Activated CD4-positive, alpha-beta T cell treated with anti-CD3 and anti-CD28 coated beads, Interleukin-2, amount 10 ng/mL, durations not matched to agents 7 days and 5 days (primary cell): ENCODE measurements around the gene CATSPER1. TPM values are rescaled to one million over a fixed set of nuclear protein-coding genes. Genes with fewer than 3 reads are reported as not detected.
"Not testable (repeated sequence)": the region's sequence is repeated elsewhere in the genome, so short reads cannot be mapped to it uniquely, and the experiment has no call there.

Experiments used
- CTCF ChIA-PET: fragments of 350-600 bp; sonication (Branson Sonifier 250); formaldehyde crosslinking; loops from one replicate; lab custom pipeline; 2021; ENCODE audit warnings: antibody characterized with exemption; lab: Charles Lee
- POLR2A ChIA-PET: fragments of 350-600 bp; sonication (Branson Sonifier 250); formaldehyde crosslinking; loops from one replicate; lab custom pipeline; 2021; ENCODE audit warnings: antibody characterized with exemption; lab: Charles Lee
- DNase-seq: peaks from one replicate; pipeline ENCODE4 v3.0.0-alpha.2; 2020
- H3K27ac Mint-ChIP-seq: one replicate; pipeline ENCODE4 v1.8.0; 2021; ENCODE audit warnings: mild to moderate bottlenecking, moderate library complexity, mixed read lengths
- H3K27me3 Mint-ChIP-seq: one replicate; pipeline ENCODE4 v1.8.0; 2021; ENCODE audit warnings: mixed read lengths
- H3K36me3 Mint-ChIP-seq: one replicate; pipeline ENCODE4 v1.8.0; 2021; ENCODE audit warnings: low read depth, mixed read lengths
- H3K4me1 Mint-ChIP-seq: one replicate; pipeline ENCODE4 v1.8.0; 2021; ENCODE audit warnings: mixed read lengths
- H3K4me3 Mint-ChIP-seq: one replicate; pipeline ENCODE4 v1.8.0; 2021; ENCODE audit warnings: mild to moderate bottlenecking, moderate library complexity, mixed read lengths
- H3K9me3 Mint-ChIP-seq: one replicate; pipeline ENCODE4 v1.8.0; 2021; ENCODE audit warnings: mixed read lengths
- total RNA-seq, 2 experiments: library from RNA; stranded (reverse); gene quantifications; one replicate each; pipeline ENCODE4 v1.2.3, GENCODE V29; 2021

CATSPER1 gene
- total RNA-seq, 2 experiments from 2014 or later: not detected

DNA sequence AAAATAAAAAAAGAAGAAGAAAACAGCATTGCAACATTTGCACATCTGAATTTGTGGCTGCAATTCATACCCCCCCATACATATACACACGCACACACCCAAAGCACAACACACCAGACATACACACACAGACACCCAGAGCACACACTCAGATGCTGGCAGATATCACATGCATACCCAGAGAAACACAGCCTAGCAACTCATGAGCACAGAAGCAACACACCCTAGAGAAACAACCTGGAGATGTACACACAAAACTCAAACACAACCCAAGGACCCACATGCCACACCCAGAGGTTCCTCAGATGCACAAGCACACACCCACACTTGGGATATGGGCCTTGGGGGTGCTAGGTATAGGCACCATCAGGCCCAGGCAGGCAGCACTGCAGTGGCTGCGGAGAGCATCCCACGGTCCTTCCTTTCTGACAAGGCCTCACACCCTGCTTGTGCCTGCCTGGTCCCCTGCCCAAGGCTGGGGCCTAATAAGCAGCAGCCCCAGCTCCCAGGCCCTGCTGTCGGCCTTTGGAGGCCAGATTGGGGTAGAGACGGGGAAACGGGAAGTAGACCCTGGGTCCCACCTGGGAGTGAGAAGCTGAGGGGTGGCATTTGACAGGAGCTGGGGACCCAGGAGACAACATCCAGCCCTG is 11.3 kb downstream of the CATSPER1 start:
- H3K27me3 Mint-ChIP-seq: peaks cover 28% of the 10 kb centered on the region
- H3K4me1 Mint-ChIP-seq: no peaks in the 10 kb centered on the region
- no peaks in the 10 kb centered on the region for H3K36me3 Mint-ChIP-seq
- H3K9me3 Mint-ChIP-seq: no peaks in the 10 kb centered on the region
- POLR2A ChIA-PET: no interaction called here
- H3K27ac Mint-ChIP-seq: no peak overlapping the region
- DNase-seq: no peak
- CTCF ChIA-PET: interaction anchor here (1.1 kb wide), 1 partner anchor 207 kb away, joined by 3 read pairs; no protein-coding TSS in a partner anchor
- no peak overlapping the region for H3K4me3 Mint-ChIP-seq

DNA sequence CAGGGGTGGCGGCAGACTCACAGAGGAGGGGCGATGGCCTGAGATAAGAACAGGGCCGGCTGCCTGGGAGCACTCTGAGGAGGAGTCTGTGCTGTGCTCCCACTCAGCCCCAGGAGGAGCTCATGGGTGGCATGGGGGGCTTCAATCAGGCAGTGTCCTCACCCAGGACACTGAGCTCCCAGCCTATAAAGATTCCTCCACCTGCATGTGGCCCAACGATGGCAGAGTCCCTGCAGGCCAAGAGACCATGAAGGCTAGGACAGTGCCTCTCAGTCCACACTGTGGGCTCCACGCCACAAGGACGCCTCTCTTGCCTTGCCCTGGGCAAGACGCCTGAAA is 12.5 kb downstream of the CATSPER1 start:
- no peak for DNase-seq
- Mint-ChIP-seq H3K27ac (no peak overlapping the region), H3K36me3 (no peaks in the 10 kb centered on the region), H3K27me3 (peaks cover 28% of the 10 kb centered on the region), H3K9me3 (no peaks in the 10 kb centered on the region), H3K4me1 (no peaks in the 10 kb centered on the region), H3K4me3 (no peak overlapping the region)
- POLR2A ChIA-PET: no interaction called here
- CTCF ChIA-PET: interaction anchor here (1.2 to 3.8 kb wide), 4 partner anchors 9 to 234 kb away, joined by 3 to 15 read pairs (median 6); partner anchors contain the start of gene FIBP

DNA sequence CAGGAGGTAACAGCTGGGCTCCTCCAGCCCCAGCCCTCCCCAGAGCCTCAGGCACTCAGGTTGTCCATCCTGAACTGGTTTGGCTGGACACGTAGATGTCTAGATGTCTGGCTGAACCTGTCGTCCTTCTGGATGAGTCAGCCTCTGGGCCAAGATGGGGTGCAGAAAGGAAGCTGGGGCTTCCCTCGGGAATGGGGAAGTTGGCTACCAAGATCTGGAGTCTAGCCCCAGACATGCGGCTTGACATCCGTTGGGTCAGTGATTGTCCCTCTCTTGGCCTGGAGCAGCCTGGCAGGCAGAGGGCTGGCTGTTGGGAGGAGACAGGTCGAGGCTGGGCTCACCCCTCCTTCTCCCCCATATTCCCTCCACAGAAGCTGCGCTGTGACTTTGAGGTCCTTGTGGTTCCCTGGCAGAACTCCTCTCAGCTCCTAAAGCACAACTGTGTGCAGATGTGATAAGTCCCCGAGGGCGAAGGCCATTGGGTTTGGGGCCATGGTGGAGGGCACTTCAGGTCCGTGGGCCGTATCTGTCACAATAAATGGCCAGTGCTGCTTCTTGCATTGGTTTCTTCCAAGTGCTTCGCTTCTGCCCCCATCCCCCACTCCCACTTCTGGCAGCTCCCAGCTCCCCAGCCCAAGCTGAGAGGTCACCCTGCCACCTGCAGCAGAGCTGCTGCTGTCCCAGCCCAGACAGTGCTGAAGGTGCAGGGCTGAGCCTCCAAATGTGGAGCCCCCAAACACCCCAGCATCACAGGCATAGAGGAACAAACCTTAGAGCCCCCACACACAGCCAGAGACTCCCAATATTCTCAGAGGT is 13.1 kb downstream of the CATSPER1 start:
- no peak overlapping the region for H3K27ac Mint-ChIP-seq
- ChIA-PET POLR2A (no interaction called here), CTCF (interaction anchor here (1.2 to 3.8 kb wide), 4 partner anchors 9 to 233 kb away, joined by 3 to 15 read pairs (median 6); partner anchors contain the start of gene FIBP)
- no peak for DNase-seq
- no peaks in the 10 kb centered on the region for H3K4me1 Mint-ChIP-seq
- peaks cover 28% of the 10 kb centered on the region for H3K27me3 Mint-ChIP-seq
- H3K36me3 Mint-ChIP-seq: no peaks in the 10 kb centered on the region
- no peaks in the 10 kb centered on the region for H3K9me3 Mint-ChIP-seq
- no peak overlapping the region for H3K4me3 Mint-ChIP-seq

DNA sequence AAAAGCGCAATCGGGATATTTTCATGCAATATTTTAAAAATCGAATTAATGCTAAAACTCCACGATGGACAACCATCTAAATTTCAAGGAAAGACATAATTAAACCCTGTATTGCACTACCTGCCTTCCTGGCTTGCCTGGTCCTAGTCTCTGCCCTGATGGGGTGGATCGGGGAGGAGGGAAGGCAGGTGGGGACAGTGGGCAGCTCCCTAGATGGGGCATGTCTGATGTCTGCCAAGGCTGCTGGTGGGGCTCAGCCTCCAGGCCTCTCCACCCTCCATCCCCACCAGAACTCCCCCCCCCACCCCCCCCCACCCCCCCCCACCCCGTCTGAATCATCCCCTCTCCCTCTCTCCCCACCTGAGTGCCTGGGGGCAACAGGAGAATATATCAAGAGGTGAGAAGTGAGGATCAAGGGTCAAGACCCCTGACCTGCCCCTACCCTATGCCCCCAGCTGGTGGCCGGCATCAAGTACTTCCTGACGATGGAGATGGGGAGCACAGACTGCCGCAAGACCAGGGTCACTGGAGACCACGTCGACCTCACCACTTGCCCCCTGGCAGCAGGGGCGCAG is 13.8 kb downstream of the CATSPER1 start:
- Mint-ChIP-seq H3K4me3 (no peak overlapping the region), H3K27me3 (peaks cover 28% of the 10 kb centered on the region), H3K36me3 (no peaks in the 10 kb centered on the region), H3K27ac (no peak overlapping the region), H3K4me1 (no peaks in the 10 kb centered on the region), H3K9me3 (no peaks in the 10 kb centered on the region)
- no peak for DNase-seq
- ChIA-PET CTCF (interaction anchor here (1.8 to 3.8 kb wide), 3 partner anchors 10 to 232 kb away, joined by 4 to 15 read pairs (median 8); partner anchors contain the start of gene FIBP), POLR2A (no interaction called here)

DNA sequence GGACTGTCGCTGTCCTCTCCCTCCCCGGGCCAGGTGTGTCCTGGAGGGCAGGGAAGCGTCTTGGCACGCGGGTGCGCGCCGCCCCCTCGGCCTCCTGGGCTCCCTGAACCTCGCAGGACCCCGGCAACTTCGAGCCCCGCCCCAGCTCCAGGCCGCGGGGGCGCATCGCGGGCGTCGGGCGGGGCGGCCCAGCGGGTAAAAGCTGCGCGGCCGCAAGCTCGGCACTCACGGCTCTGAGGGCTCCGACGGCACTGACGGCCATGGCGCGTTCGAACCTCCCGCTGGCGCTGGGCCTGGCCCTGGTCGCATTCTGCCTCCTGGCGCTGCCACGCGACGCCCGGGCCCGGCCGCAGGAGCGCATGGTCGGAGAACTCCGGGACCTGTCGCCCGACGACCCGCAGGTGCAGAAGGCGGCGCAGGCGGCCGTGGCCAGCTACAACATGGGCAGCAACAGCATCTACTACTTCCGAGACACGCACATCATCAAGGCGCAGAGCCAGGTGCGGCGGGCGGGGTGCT is 14.4 kb downstream of the CATSPER1 start, which contains the start of gene CST6:
TSS of gene CST6 (plus strand) at position 224 of the 519 bp plus-strand sequence. CDS start at position 261, 37 bp downstream.
- CTCF ChIA-PET: interaction anchor here (0.6 to 3.8 kb wide), 4 partner anchors 11 to 300 kb away, joined by 3 to 15 read pairs (median 6); partner anchors contain the start of gene FIBP
- Mint-ChIP-seq H3K36me3 (no peaks in the 10 kb centered on the region), H3K27me3 (peaks cover 28% of the 10 kb centered on the region), H3K9me3 (no peaks in the 10 kb centered on the region), H3K4me1 (no peaks in the 10 kb centered on the region), H3K27ac (no peak within 1 kb of the TSS), H3K4me3 (no peak within 1 kb of the TSS)
- POLR2A ChIA-PET: no interaction called here
- no peak for DNase-seq

DNA sequence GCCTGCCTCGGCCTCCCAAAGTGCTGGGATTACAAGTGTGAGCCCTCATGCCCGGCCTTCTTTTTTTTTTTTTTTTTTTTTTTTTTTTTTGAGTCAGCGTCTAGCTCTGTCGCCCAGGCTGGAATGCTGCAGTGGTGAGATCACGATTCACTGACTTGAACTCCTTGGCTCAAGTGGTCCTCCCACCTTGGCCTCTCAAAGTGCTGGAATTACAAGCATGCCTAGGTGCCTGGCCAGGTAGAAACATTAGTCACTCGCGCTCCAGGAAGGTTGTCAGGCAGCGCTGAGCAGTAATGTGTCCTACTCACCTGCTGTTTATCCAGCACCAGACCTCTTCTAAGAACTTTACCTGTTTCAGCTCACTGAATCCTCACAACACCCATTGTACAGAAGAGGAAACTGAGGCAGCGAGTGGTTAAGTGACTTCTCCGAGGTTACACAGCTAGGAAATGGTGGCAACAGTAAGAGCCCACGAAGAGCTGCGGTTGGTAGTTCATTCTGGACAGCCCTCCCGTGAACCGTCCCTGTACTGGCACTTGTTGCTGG is 15.0 kb downstream of the CATSPER1 start:
- no peak overlapping the region for H3K27ac Mint-ChIP-seq
- ChIA-PET CTCF (interaction anchor here (0.6 to 3.8 kb wide), 3 partner anchors 11 to 300 kb away, joined by 3 to 15 read pairs (median 8); partner anchors contain the start of gene FIBP), POLR2A (no interaction called here)
- DNase-seq: no peak
- peaks cover 28% of the 10 kb centered on the region for H3K27me3 Mint-ChIP-seq
- no peaks in the 10 kb centered on the region for H3K36me3 Mint-ChIP-seq
- no peaks in the 10 kb centered on the region for H3K4me1 Mint-ChIP-seq
- no peaks in the 10 kb centered on the region for H3K9me3 Mint-ChIP-seq
- H3K4me3 Mint-ChIP-seq: no peak overlapping the region

DNA sequence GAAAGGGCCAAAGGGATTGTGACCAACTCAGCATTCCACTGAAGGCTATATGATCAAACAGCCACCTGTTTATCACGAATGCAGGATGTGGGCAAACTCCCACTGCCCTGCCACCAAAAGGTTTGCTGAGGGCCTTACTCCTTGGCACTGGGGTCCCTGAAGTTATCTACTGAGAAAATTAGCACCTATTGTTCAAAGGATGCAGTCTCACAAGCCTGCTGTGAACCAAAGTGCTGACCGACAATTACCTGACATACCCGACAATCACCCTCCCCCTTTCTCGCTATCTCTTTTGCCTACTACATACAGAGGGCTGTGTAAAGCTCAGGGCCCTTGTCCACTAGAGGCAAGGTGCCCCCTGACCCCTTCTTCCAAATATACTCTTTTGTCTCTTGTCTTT is 16.2 kb downstream of the CATSPER1 start:
- DNase-seq, H3K9me3 Mint-ChIP-seq, H3K4me3 Mint-ChIP-seq, H3K4me1 Mint-ChIP-seq, POLR2A ChIA-PET, H3K36me3 Mint-ChIP-seq, H3K27ac Mint-ChIP-seq: not testable (repeated sequence)
- CTCF ChIA-PET: interaction anchor here (1.0 kb wide), 1 partner anchor 37 kb away, joined by 3 read pairs; no protein-coding TSS in a partner anchor
- peaks cover 28% of the 10 kb centered on the region for H3K27me3 Mint-ChIP-seq

DNA sequence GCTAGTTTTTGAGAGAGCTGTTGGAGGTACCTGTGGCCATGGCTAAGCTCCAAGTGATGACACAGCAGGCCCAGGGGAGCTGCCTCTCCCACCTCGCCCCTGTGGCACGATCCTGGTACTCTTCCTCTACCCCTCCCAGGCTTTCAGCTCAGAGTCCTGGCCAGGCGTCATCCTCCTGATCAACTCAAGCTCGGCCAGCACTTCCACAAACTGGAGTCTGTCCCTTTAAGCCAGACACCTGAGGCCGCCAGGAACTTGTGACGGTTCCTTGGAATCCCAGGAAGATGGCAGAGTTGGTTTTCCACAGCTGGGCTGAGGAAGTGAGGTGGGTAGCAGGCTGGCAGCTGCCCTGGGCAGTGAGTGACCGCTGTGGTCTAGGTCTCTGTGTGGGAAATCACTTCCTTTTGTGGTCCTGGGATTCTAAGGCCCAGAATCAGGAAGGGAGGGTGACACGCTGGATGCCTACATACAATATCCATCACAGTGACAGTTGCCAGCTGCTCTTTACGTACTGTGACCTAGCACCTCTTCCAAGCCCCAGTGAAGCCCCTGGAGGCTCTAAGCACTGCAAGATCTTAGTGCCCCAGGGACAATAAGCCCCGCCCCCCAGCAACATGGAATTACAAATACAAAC is 17.7 kb downstream of the CATSPER1 start:
- H3K4me3 Mint-ChIP-seq: no peak overlapping the region
- ChIA-PET CTCF (interaction anchor here (0.6 to 2.0 kb wide), 7 partner anchors 14 to 439 kb away, joined by 3 to 5 read pairs (median 4); partner anchors contain the start of gene KAT5), POLR2A (no interaction called here)
- H3K27ac Mint-ChIP-seq: no peak overlapping the region
- no peaks in the 10 kb centered on the region for H3K9me3 Mint-ChIP-seq
- peaks cover 7% of the 10 kb centered on the region for H3K4me1 Mint-ChIP-seq
- H3K36me3 Mint-ChIP-seq: peaks cover 7% of the 10 kb centered on the region
- no peak for DNase-seq
- H3K27me3 Mint-ChIP-seq: peaks cover 28% of the 10 kb centered on the region

DNA sequence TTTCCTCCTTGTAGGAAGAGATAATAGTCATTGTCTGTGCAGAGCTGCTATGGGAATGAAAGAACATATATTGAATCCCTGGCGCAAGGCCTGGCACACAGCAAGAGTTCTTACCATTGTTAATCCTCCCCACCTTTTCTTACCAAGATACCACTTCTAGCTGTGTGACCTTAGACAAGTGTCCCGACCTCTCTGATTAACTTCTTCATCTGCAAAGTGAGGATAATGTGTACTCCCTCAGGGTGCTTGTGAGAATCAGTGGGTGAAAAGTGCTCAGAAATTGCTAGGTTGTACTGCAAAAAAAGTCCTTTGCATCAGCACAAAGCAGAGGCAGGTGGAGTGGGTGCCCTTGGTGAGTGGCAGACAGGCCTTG is 18.2 kb downstream of the CATSPER1 start:
- H3K27ac Mint-ChIP-seq: no peak overlapping the region
- H3K9me3 Mint-ChIP-seq: no peaks in the 10 kb centered on the region
- ChIA-PET POLR2A (no interaction called here), CTCF (interaction anchor here (0.6 to 2.0 kb wide), 6 partner anchors 14 to 439 kb away, joined by 3 to 5 read pairs (median 4); partner anchors contain the start of gene KAT5)
- no peak overlapping the region for H3K4me3 Mint-ChIP-seq
- peaks cover 12% of the 10 kb centered on the region for H3K4me1 Mint-ChIP-seq
- no peak for DNase-seq
- H3K27me3 Mint-ChIP-seq: peaks cover 24% of the 10 kb centered on the region
- H3K36me3 Mint-ChIP-seq: peaks cover 7% of the 10 kb centered on the region

DNA sequence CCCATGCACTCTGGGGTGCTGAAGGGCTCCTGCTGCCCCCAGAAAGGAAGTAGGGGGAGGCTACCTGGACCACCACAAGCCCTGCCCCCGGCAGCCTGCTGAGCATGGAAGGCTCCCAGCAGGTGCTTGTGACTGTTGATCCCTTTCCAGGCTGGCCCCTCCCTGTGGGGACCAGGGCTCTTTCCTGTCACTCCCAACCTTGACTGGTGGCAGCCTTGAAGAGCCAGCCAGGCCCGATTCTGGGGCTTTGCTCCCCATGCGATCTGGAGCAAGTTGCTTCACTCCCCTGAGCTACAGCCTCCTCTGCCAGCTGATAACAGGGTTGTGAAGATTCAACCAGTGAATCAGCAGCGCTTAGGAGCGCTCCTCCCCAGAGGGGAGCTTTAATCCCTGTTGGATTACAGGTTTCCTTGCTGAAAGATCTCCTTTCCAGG is 19.1 kb downstream of the CATSPER1 start:
- Mint-ChIP-seq H3K9me3 (no peaks in the 10 kb centered on the region), H3K4me3 (no peak overlapping the region)
- POLR2A ChIA-PET: no interaction called here

DNA sequence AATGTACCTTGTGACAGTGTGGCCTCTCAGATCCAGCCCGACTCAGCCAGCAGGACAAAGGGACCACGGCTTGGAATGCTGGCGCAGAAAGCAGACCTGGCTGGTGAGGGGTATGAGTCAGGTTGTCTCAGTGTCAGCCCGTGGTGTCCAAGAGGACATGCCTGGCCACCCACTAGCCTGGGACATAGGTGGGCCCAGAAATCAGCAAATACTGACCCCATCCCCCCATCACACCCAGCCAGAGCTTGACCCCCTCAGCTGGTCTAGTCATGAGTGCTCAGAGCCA is 19.4 kb downstream of the CATSPER1 start:
- Mint-ChIP-seq H3K9me3 (no peaks in the 10 kb centered on the region), H3K36me3 (peaks cover 15% of the 10 kb centered on the region), H3K27ac (no peak overlapping the region), H3K4me3 (no peak overlapping the region), H3K4me1 (peaks cover 17% of the 10 kb centered on the region), H3K27me3 (peaks cover 14% of the 10 kb centered on the region)
- ChIA-PET POLR2A (no interaction called here), CTCF (interaction anchor here (1.0 to 2.0 kb wide), 2 partner anchors 16 to 122 kb away, joined by 5 to 6 read pairs; no protein-coding TSS in a partner anchor)
- no peak for DNase-seq

More for the DNA sequence above, 19.1 kb downstream of the CATSPER1 start:
- Mint-ChIP-seq H3K4me1 (peaks cover 17% of the 10 kb centered on the region), H3K27ac (no peak overlapping the region), H3K36me3 (peaks cover 13% of the 10 kb centered on the region), H3K27me3 (peaks cover 18% of the 10 kb centered on the region)
- CTCF ChIA-PET: interaction anchor here (1.0 to 2.0 kb wide), 2 partner anchors 15 to 123 kb away, joined by 5 to 6 read pairs; no protein-coding TSS in a partner anchor
- DNase-seq: no peak
